HG02981 (cell line): ENCODE measurements around the gene ZEB1.
"Not testable (repeated sequence)": the region's sequence is repeated elsewhere in the genome, so short reads cannot be mapped to it uniquely, and the experiment has no call there.

Experiments
- ATAC-seq: cut with Tn5 transposase; IDR thresholded peaks from one replicate; pipeline ENCODE4 v1.9.1; 2021; ENCODE audit warnings: mild to moderate bottlenecking, moderate library complexity; ENCODE audit not compliant: unreplicated experiment

Gene ZEB1

DNA sequence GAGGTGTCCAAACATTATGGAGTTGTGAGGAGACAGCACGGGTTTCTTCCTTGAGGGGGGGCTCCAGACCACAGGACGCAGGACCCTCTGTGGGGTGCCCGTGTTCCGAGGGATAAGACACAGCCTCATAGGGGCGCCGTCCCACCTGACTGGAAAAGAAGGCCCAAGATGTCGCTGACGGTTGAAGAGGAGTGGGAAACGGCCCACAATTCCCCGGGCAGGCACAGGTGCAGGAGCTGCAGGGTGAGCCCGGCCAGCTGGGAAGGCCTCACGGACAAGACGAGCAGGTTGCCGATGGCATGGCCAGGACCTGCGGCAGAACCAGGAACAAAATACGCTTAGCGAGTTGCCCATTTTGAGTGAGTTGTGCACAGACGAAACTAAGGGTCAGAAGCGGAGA, 44.7 kb downstream of the ZEB1 start:
- ATAC-seq = not testable (repeated sequence)

- ATAC-seq = not testable (repeated sequence)
Observed at GRCh38 chr10:31364238-31364637, 45.2 kb downstream of the ZEB1 start.

- ATAC-seq = no peak
Observed at GRCh38 chr10:31366703-31367102, 47.7 kb downstream of the ZEB1 start.

GRCh38 chr10:31368724-31369123, 49.7 kb downstream of the ZEB1 start:
- ATAC-seq = no peak

GRCh38 chr10:31372439-31372838, 53.4 kb downstream of the ZEB1 start:
- ATAC-seq = no peak

DNA sequence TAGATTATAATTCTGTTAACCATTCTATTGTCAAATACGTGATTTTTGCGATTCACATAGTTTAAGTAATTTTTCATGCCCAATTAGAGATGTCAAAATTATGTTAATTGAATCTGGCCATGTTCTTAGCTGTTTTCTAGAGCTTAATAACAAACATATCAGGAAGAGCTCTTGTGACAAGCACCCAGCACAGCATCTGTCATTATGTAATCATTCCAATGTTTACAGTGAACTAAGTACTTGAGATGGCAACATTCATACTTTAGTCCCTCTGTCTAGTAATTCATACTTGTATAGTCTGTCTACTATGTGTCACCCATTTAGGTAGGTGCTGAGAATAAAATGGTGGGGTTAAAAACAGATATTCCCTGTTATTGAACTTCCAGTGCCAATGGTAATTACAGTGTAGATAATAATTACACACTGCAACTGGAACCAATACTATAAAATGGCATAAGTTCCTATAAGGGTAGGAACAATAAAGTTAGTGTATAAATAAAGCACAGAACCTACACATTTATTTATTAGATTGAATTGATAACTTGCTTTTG, 55.2 kb downstream of the ZEB1 start:
- no peak for ATAC-seq

DNA sequence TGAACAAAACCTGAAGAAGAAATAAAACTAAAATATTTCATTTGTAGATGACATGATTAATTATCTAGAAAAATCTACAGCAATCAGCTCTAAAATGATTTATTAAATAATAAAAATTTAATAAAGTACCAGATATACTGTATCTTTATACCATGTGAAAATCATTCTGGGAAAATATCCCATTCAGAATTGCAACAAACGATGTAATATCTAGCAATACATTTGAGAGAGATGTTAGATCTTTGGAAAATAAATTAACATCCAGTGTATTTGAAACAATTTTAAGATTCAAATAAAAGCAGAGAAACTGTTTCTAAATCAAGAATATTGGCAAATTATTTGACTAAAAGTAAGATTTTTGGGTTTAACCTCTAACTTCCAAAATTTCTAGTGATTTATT, 62.2 kb downstream of the ZEB1 start:
- ATAC-seq = no peak

DNA sequence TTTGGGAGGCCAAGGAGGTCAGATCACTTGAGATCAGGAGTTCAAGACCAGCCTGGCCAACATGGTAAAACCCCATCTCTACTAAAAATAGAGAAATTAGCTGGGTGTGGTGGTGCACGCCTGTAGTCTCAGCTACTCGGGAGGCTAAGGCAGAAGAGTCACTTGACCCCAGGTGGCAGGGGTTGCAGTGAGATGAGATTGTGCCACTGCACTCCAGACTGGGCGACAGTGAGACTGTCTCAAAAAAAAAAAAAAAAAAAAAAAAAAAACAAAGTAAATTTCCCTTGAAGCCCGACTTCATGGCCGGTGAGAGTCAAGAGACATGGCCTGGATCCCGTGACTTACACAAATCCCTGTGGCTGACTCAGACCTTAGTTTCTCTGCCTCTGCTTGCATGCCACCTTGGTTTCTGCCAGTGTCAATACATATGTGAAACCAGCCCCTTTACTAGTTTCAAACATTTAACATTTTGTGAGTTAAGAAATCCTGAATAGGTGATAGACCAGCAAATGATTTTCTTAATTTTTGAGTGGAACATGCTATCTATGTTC, 62.8 kb downstream of the ZEB1 start:
- ATAC-seq = no peak

DNA sequence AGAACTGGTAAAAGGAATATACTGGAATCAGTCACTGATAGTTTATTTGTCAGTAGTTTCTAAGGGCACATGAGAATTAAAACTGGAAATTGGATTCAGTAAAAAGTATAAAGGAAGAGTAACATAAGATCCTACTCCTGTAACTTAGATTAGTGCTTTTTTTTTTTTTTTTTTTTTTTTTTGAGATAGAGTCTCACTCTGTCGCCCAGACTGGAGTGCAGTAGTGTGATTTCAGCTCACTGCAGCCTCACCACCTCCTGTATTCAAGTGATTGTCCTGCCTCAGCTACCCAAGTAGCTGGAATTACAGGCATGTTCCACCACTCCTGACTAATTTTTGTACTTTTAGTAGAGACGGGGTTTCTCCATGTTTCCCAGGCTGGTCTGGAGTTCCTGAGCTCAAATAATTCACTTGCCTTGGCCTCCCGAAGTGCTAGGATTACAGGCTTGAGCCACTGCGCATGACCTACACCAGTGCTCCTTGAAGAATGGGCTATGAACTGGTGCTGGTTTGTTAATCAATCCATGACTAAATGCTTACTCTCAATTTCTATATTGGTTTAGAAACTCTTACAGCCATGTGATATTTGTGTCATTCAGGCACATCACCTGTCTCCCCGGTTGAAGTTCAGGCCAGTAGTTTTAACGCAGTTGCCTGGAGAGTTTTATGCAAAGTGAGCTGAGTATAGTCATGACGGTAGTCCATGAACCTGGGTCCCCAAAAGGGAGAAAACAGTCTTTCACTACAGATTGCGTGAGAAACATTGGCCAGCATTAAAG, 65.0 kb downstream of the ZEB1 start:
- peak; percentile 96 for ATAC-seq

GRCh38 chr10:31384589-31384949, 65.6 kb downstream of the ZEB1 start:
- peak; percentile 13 for ATAC-seq

GRCh38 chr10:31390804-31391203, 71.8 kb downstream of the ZEB1 start:
- no peak for ATAC-seq

- ATAC-seq = no peak
Observed at GRCh38 chr10:31393844-31394243, 74.8 kb downstream of the ZEB1 start.

DNA sequence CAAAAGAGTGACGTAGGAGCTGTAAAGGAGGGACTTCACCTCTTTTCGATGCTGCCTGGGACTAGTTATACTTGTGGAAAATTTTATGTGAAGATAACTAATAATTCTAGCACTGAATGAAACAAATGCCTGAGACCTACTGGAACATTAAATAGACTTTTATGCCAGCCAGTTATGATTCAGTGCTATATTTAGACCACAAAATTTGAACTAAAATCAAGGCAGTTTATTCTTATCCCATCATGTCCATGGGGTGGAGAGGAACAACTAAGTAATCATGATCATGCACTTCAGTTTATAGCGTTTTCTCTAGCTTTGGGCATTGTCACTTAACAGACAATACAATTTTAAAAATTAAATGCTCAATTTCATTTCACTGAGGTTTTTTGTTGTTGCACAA, 76.7 kb downstream of the ZEB1 start:
- no peak for ATAC-seq

GRCh38 chr10:31396376-31396775, 77.4 kb downstream of the ZEB1 start:
- ATAC-seq = no peak

GRCh38 chr10:31397852-31398251, 78.8 kb downstream of the ZEB1 start:
- ATAC-seq = no peak

DNA sequence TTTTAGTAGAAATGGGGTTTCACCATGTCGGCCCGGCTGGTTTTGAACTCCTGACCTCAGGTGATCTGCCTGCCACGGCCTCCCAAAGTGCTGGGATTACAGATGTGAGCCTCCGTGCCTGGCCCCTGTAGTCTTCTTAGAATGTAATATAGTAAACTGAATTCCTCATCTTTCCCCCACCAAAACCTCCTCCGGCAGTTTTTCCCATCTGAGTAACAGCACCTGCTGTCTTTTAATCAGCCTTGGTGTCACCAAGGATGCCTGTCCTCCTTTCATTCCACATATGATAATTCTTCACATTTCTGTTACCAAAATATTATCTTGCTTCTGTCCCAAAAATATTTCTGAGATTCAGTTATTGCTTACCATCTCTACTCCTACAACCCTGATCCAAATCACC, 80.2 kb downstream of the ZEB1 start:
- ATAC-seq = no peak

DNA sequence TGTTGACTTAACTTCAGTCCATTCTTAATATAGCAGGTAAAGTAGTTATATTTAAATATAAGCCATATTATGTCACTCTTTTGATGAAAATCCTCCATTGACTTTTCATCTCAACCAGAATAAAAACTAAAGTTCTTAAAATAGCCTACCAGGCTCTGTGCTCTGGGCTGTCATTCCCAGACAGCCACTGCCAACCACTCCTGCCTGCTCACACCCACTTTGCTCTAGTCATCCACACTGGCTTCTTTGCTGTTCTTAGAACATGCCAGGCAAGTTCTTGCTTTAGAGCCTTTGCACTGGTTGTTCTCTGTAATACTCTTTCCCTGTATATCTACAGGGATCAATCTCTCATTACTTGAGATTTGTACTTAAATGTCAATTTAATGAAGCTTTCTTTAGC, 80.6 kb downstream of the ZEB1 start:
- ATAC-seq = no peak

DNA sequence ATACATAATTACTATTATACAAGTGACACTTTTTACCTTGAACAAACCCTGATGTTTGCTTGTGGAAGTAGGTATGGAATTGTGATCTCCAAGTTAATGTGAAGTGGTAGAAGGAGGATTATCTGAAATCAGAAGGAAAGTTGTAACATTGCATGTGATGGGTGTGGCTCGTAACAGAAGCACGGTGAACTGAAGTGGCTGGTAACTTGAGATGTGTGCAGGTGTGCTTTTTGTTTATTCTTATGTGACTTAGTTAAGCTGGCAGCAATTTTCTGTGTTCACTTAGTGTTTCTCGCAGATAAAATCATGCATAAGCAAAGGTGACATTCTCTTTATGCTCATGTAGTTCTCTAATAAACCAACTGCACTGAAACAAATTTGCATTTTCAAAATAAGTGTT, 82.3 kb downstream of the ZEB1 start:
- ATAC-seq = no peak

- ATAC-seq = no peak
Observed at GRCh38 chr10:31404640-31405039, 85.6 kb downstream of the ZEB1 start.

DNA sequence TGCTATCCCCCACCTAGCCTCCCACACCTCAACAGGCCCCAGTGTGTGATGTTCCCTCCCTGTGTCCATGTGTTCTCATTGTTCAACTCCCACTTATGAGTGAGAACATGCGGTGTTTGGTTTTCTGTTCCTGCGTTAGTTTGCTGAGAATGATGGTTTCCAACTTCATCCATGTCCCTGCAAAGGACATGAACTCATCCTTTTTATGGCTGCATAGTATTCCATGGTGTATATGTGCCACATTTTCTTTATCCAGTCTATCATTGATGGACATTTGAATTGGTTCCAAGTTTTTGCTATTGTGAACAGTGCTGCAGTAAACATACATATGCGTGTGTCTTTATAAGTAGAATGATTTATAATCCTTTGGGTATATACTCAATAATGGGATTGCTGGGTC, 86.8 kb downstream of the ZEB1 start:
- ATAC-seq = not testable (repeated sequence)

- not testable (repeated sequence) for ATAC-seq
Observed at GRCh38 chr10:31412397-31412796, 93.4 kb downstream of the ZEB1 start.

DNA sequence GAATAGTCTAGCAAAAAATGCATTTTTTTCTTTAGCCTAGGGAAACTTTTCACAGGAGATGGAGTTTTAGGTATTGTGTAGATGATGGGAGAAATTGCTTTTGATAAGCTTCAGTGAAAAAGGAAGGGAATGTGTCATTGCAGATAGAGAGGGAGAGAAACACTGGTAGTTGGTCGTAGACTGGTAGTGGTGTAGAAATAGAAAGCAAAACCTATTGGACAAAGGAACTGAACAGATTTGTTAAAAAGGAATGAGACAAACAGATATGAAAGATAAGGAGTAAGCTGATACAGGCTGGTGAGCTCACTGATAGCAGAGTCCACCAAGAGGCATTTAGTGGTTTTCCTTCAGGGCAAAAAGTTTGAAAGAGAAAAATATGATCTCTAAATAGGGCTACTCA, 94.3 kb downstream of the ZEB1 start:
- no peak for ATAC-seq

- no peak for ATAC-seq
Observed at GRCh38 chr10:31418481-31418880, 99.5 kb downstream of the ZEB1 start.
